GM12878 (cell line): ENCODE measurements around the gene PCDHGA1. TPM values are rescaled to one million over a fixed set of nuclear protein-coding genes. Genes with fewer than 3 reads are reported as not detected.

ENCODE experiments used
- ATAC-seq: fragments of 200-7000 bp; cut with Tn5 transposase; 3 replicates; pipeline ENCODE4 v1.9.1; 2020; ENCODE audit warnings: mild to moderate bottlenecking, moderate library complexity
- BruUV-seq: library from RNA; stranded (reverse); fragments of 400-500 nt; replicated peaks from 2 replicates; lab custom pipeline; 2021; lab: Mats Ljungman, UMichigan
- CTCF ChIA-PET: fragments of 300-600 bp; sonication (Branson Sonifier 250); formaldehyde crosslinking; extraction: SDS; loops from one replicate; lab custom pipeline; 2021; ENCODE audit warnings: inconsistent platforms; lab: Yijun Ruan, JAX
- POLR2A ChIA-PET: fragments of 350-600 bp; formaldehyde crosslinking; extraction: SDS; loops from one replicate; lab custom pipeline; 2021; ENCODE audit warnings: inconsistent platforms; lab: Charles Lee
- RAD21 ChIA-PET: fragments of 300-600 bp; sonication (Branson Sonifier 250); formaldehyde crosslinking; loops from one replicate; lab custom pipeline; 2023; ENCODE audit warnings: antibody characterized with exemption; ENCODE audit not compliant: unreplicated experiment; lab: Charles Lee
- SMC1A ChIA-PET: fragments of 300-600 bp; sonication (Branson Sonifier 250); formaldehyde crosslinking; loops from one replicate; lab custom pipeline; 2023; ENCODE audit not compliant: unreplicated experiment, uncharacterized antibody; lab: Charles Lee
- DNase-seq: peaks from one replicate; pipeline ENCODE4 v3.0.0-alpha.2; 2011; ENCODE audit warnings: low read depth, low spot score
- FAIRE-seq: peaks from 3 replicates; lab custom pipeline; 2011; peaks lifted over from hg19 to GRCh38; lab: Jason Lieb, UNC
- H2AFZ ChIP-seq: 2 replicates; pipeline ENCODE4 v1.6.0; 2011; ENCODE audit warnings: low read depth, low read length, control low read depth; ENCODE audit not compliant: control insufficient read depth
- H3K27ac ChIP-seq: 2 replicates; pipeline ENCODE4 v1.5.1; 2011; ENCODE audit warnings: control low read depth; ENCODE audit not compliant: control insufficient read depth, insufficient read depth
- H3K27me3 ChIP-seq, 2 experiments: replicated peaks in 1 of 2; 2 replicates each; pipeline versions ENCODE4 v1.6.0 to v1.6.1; 2011; ENCODE audit warnings: low read length in 1 of 2; ENCODE audit not compliant: control insufficient read depth in 2 of 2, insufficient read depth in 2 of 2
- H3K36me3 ChIP-seq, 2 experiments: 2 replicates each; pipeline ENCODE4 v1.5.1; 2011; ENCODE audit warnings: low read length in 1 of 2; ENCODE audit not compliant: control insufficient read depth in 2 of 2, insufficient read depth in 2 of 2
- H3K4me1 ChIP-seq: 2 replicates; pipeline ENCODE4 v1.6.1; 2011; ENCODE audit warnings: mild to moderate bottlenecking, low read length, moderate library complexity, mixed read lengths; ENCODE audit not compliant: control insufficient read depth, insufficient read depth
- H3K4me2 ChIP-seq: 2 replicates; pipeline ENCODE4 v1.6.0; 2011; ENCODE audit warnings: control low read depth; ENCODE audit not compliant: control insufficient read depth, insufficient read depth
- H3K4me3 ChIP-seq: fragments of 200-600 bp; sonication (generic); 2 replicates; pipeline ENCODE4 v1.5.1; 2016
- H3K79me2 ChIP-seq: 2 replicates; pipeline ENCODE4 v1.6.0; 2011; ENCODE audit warnings: low read length; ENCODE audit not compliant: control insufficient read depth, insufficient read depth
- H3K9ac ChIP-seq: 2 replicates; pipeline ENCODE4 v1.8.0; 2011; ENCODE audit warnings: low read length, control low read depth, mixed read lengths; ENCODE audit not compliant: control insufficient read depth, insufficient read depth
- H3K9me3 ChIP-seq: replicated peaks from 3 replicates; pipeline ENCODE4 v1.5.1; 2011; ENCODE audit warnings: mild to moderate bottlenecking, low read length; ENCODE audit not compliant: control insufficient read depth, insufficient read depth
- H4K20me1 ChIP-seq: 2 replicates; pipeline ENCODE4 v1.6.0; 2011; ENCODE audit not compliant: control insufficient read depth, insufficient read depth
- BHLHE40 ChIP-seq, 2 experiments: fragments of 450-650 bp in 1 of 2; IDR thresholded peaks; 2 replicates each; pipeline ENCODE4 v1.6.1; 2011 to 2017; ENCODE audit warnings: low read depth in 2 of 2, borderline replicate concordance in 1 of 2, improper control_type of control experiment in 1 of 2, low read length in 1 of 2, mild to moderate bottlenecking in 1 of 2
- CREM ChIP-seq: IDR thresholded peaks from 2 replicates; pipeline ENCODE4 v1.6.1; 2014; ENCODE audit warnings: antibody characterized with exemption, low read depth
- EED ChIP-seq: sonication (generic); IDR thresholded peaks from 2 replicates; pipeline ENCODE4 v1.6.1; 2016; ENCODE audit warnings: antibody characterized with exemption, low read depth
- POLR2A ChIP-seq: IDR thresholded peaks from 2 replicates; pipeline ENCODE4 v1.6.1; 2011; ENCODE audit warnings: low read depth, mild to moderate bottlenecking, low read length
- WGBS: methylation state at CpG from one replicate; pipeline ENCODE4 v1.1.6; 2016; ENCODE audit warnings: low lambda C conversion rate; ENCODE audit not compliant: insufficient replicate concordance, insufficient coverage; ENCODE audit errors: missing lambda C conversion rate; 5-methylcytosine and 5-hydroxymethylcytosine counted together
- in situ Hi-C: fragments of 300-500 bp; cut with MboI; formaldehyde crosslinking; loops from 9 replicates; pipeline ENCODE4 v1.14.3; 2018; ENCODE audit warnings: mixed read lengths
- intact Hi-C: fragments of 100-400 bp; cut with micrococcal nuclease; formaldehyde crosslinking; loops from one replicate; pipeline ENCODE4 v1.14.2; 2022; ENCODE audit not compliant: unreplicated experiment
- polyA plus RNA-seq, 11 experiments: library from polyadenylated mRNA; depleted of rRNA in 4 of 11; unstranded in 6 of 11; stranded (reverse) in 5 of 11; fragments of >200 nt; fragmentation: Nextera tagmentation in 4 of 11; fragmentation: Illumina TruSeq in 1 of 11; extraction: Ambion mirVana in 4 of 11; extraction: Trizol in 1 of 11; gene quantifications; 1 replicate in 1 of 11; 2 replicates in 10 of 11; pipeline versions ENCODE4 v1.2.1 to v1.2.3, GENCODE V29; 2011 to 2016; ENCODE audit warnings: inconsistent platforms in 2 of 11, missing spikeins in 2 of 11, low read depth in 1 of 11
- total RNA-seq, 4 experiments: library from RNA; depleted of rRNA in 3 of 4; stranded (reverse); fragments of >200 nt in 3 of 4; fragmentation: Illumina TruSeq in 1 of 4; extraction: Trizol in 1 of 4; gene quantifications; 2 replicates each; pipeline versions ENCODE4 v1.2.1 to v1.2.3, GENCODE V29; 2013 to 2021

Gene PCDHGA1
- total and polyA plus RNA-seq, 10 of the 15 experiments (the other 5 are each of a cell fraction or from before 2014, with no cell fraction given) = 0.02 to 0.51 (median 0.19) TPM; not detected in 3

DNA sequence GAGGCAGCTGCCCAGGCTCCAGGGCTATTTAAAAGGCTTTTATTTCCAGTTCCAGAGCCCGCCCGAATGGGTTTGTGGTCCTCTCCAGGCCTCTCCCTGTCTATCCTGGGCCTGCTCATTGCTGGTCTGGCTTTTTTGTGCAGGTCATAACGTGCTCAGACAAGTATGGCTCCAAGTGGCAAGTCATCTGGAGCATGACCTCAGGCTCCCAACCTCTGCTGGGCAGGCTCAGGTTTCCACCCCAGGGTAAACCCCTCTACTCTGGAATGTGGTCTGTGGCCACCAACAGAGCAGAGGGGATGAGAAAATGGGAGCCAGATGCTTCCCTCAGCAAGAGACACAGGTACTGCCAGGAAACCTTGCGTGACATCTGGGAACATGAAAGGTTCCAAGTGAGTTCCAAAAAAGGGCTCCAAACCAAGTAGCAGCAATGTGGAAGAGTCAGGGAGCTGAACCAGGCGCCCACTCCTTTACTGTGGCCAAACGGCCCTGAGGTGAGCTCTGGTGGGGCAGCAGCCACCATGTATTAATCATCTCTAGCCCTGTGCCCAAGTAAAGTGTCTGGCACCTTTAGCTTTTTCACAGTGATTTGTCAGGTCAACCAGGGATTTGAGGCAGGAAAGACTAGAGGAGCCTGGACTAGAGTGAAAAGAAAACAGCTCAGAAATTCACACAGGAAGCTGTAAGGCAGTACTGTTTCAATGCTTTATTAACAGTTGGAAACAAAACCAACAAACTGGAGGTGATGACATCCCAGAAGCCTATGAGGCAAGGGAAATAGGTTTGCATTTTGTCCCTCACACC is 184.2 kb downstream of the PCDHGA1 start:
- H3K79me2 ChIP-seq = peaks cover 14% of the 10 kb centered on the region
- POLR2A ChIA-PET = interaction anchor here (0.8 to 2.5 kb wide), 6 partner anchors 9 to 39 kb away, joined by 3 to 10 read pairs (median 4); no protein-coding TSS in a partner anchor
- peak overlapping the region; percentile 69; the same call in 1 of the 2 replicates for H3K4me3 ChIP-seq
- CTCF ChIA-PET = interaction anchor here (1.0 to 11.9 kb wide), 23 partner anchors 11 to 194 kb away, joined by 3 to 213 read pairs (median 18); partner anchors contain the start of genes PCDHGA10, PCDHGA11, PCDHGA12 and PCDHGB3
- TF ChIP-seq CREM (peak; percentile 39; the same call in 1 of the 2 replicates), BHLHE40 (IDR thresholded peaks at IDR 0.05; ENCODE audit: borderline replicate concordance in 1 of 2, low read depth in 2 of 2, low read length in 1 of 2) (no peak), EED (peak; percentile 54), POLR2A (peak; percentile 13; the same call in 1 of the 2 replicates)
- no peak overlapping the region for H3K9ac ChIP-seq
- BruUV-seq = no TSS peak
- 13% methylated on average over 6 of the region's 6 CpGs for WGBS
- FAIRE-seq (no peak), ATAC-seq (peak; percentile 5), DNase-seq (no peak)
- RAD21 ChIA-PET = interaction anchor here (1.0 to 11.6 kb wide), 13 partner anchors 9 to 145 kb away, joined by 3 to 109 read pairs (median 11); partner anchors contain the start of genes DIAPH1, PCDHGA10, PCDHGA11 and PCDHGA12
- H3K9me3 ChIP-seq = no peaks in the 10 kb centered on the region
- SMC1A ChIA-PET = interaction anchor here (1.0 to 10.8 kb wide), 16 partner anchors 11 to 144 kb away, joined by 3 to 176 read pairs (median 5); partner anchors contain the start of genes HDAC3, PCDHGA10, PCDHGA11 and PCDHGA12
- no peak overlapping the region for H2AFZ ChIP-seq
- intact Hi-C loops (loop anchor here (1.0 to 5.0 kb wide), 2 partner anchors 15 to 123 kb away; partner anchors contain the start of genes HDAC3 and RELL2), in situ Hi-C loops (no loop called here)
- H3K4me2 ChIP-seq = peak overlapping the region; percentile 89
- H3K4me1 ChIP-seq = peaks cover 58% of the 10 kb centered on the region
- peak overlapping the region; percentile 90 for H3K27ac ChIP-seq
- H3K36me3 ChIP-seq = peaks cover 12 to 23% of the 10 kb centered on the region in 2 experiments
- no peaks in the 10 kb centered on the region for H3K27me3 ChIP-seq
- no peaks in the 10 kb centered on the region for H4K20me1 ChIP-seq
